ENCODE results near the gene SOX9. TPM values are rescaled to one million over a fixed set of nuclear protein-coding genes. Genes with fewer than 3 reads are reported as not detected.

Gene SOX9
- total and polyA plus RNA-seq, 2 experiments from 2014 or later: 16.6 to 18.5 TPM

DNA sequence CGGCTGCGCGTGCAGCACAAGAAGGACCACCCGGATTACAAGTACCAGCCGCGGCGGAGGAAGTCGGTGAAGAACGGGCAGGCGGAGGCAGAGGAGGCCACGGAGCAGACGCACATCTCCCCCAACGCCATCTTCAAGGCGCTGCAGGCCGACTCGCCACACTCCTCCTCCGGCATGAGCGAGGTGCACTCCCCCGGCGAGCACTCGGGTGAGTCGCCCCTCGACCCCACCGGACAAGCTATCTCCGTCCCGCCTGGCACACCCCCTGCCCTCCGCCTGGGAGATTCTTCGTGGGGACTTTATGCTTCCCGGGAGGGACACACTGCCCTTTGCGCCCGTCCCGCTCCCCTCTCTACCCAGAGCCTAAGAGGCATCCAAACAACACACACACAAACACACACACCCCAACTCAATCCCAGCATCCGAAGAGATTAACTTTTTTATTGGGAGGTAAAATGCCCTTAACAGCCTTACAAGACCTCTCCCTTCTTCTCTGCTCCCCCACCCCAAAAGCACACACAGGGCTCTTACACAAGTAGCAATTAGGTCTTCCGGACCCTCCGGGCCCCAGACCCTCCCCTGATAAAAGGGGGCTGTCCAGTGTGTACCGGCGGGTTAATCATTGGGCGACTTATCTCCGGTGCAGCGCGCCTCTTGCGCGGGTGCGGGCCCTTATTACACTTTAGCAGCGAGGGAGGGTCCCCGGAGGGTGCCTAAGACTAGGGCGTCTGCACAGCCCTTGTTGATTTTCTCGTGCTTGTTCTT is 2.1 kb downstream of the SOX9 start:
- Histone ChIP-seq H3F3A (ENCODE audit: insufficient read depth) (peaks cover 36% of the 10 kb centered on the region), H3K9ac (peak overlapping the region; percentile 79), H3K27me3 (replicated peaks; ENCODE audit: insufficient read depth) (no peaks in the 10 kb centered on the region), H3K4me2 (ENCODE audit: unreplicated experiment) (peak overlapping the region; percentile 75), H3K9me2 (ENCODE audit: insufficient read depth) (no peaks in the 10 kb centered on the region), H3K27ac (no peak overlapping the region), H3K4me3 (peak overlapping the region; percentile 94), H3K79me2 (ENCODE audit: insufficient read depth) (peaks cover 38% of the 10 kb centered on the region), H3K4me1 (ENCODE audit: insufficient read depth) (peaks cover 41% of the 10 kb centered on the region), H3K9me3 (ENCODE audit: low read depth) (no peaks in the 10 kb centered on the region), H4K20me1 (ENCODE audit: insufficient read depth) (no peaks in the 10 kb centered on the region), H2AFZ (peak overlapping the region; percentile 80), H3K36me3 (ENCODE audit: low read depth) (peaks cover 13% of the 10 kb centered on the region)
- TF ChIP-seq EZH2phosphoT487 (IDR thresholded peaks at IDR 0.05; ENCODE audit: insufficient read depth, low read depth) (no peak), EZH2 (IDR thresholded peaks at IDR 0.05; ENCODE audit: insufficient read depth, poor library complexity, severe bottlenecking) (no peak)
- peak; percentile 83 for DNase-seq
- 36 to 39% methylated on average over 44 to 45 of the region's 48 CpGs for WGBS, 2 experiments (ENCODE audit: low coverage in 1 of 2, low lambda C conversion rate in 2 of 2, missing lambda C conversion rate in 2 of 2)
- in situ Hi-C loops (cut with MboI): loop anchor here (25.0 kb wide), 1 partner anchor 1361 kb away; no protein-coding TSS in a partner anchor

DNA sequence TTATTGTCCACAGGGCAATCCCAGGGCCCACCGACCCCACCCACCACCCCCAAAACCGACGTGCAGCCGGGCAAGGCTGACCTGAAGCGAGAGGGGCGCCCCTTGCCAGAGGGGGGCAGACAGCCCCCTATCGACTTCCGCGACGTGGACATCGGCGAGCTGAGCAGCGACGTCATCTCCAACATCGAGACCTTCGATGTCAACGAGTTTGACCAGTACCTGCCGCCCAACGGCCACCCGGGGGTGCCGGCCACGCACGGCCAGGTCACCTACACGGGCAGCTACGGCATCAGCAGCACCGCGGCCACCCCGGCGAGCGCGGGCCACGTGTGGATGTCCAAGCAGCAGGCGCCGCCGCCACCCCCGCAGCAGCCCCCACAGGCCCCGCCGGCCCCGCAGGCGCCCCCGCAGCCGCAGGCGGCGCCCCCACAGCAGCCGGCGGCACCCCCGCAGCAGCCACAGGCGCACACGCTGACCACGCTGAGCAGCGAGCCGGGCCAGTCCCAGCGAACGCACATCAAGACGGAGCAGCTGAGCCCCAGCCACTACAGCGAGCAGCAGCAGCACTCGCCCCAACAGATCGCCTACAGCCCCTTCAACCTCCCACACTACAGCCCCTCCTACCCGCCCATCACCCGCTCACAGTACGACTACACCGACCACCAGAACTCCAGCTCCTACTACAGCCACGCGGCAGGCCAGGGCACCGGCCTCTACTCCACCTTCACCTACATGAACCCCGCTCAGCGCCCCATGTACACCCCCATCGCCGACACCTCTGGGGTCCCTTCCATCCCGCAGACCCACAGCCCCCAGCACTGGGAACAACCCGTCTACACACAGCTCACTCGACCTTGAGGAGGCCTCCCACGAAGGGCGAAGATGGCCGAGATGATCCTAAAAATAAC is 3.0 kb downstream of the SOX9 start:
- H3K4me2 ChIP-seq (ENCODE audit: unreplicated experiment): no peak overlapping the region
- H3F3A ChIP-seq (ENCODE audit: insufficient read depth): peaks cover 36% of the 10 kb centered on the region
- peak overlapping the region; percentile 94 for H3K4me3 ChIP-seq
- no peaks in the 10 kb centered on the region for H4K20me1 ChIP-seq (ENCODE audit: insufficient read depth)
- no peaks in the 10 kb centered on the region for H3K9me3 ChIP-seq (ENCODE audit: low read depth)
- in situ Hi-C loops (cut with MboI): loop anchor here (25.0 kb wide), 1 partner anchor 1361 kb away; no protein-coding TSS in a partner anchor
- no peak overlapping the region for H3K27ac ChIP-seq
- no peak overlapping the region for H2AFZ ChIP-seq
- peaks cover 37% of the 10 kb centered on the region for H3K4me1 ChIP-seq (ENCODE audit: insufficient read depth)
- H3K79me2 ChIP-seq (ENCODE audit: insufficient read depth): peaks cover 38% of the 10 kb centered on the region
- no peaks in the 10 kb centered on the region for H3K9me2 ChIP-seq (ENCODE audit: insufficient read depth)
- no peak overlapping the region for H3K9ac ChIP-seq
- H3K36me3 ChIP-seq (ENCODE audit: low read depth): peaks cover 13% of the 10 kb centered on the region
- WGBS, 2 experiments (ENCODE audit: low coverage in 1 of 2, low lambda C conversion rate in 2 of 2, missing lambda C conversion rate in 2 of 2): 90 to 93% methylated on average over 28 to 74 of the region's 75 CpGs
- no peaks in the 10 kb centered on the region for H3K27me3 ChIP-seq (replicated peaks; ENCODE audit: insufficient read depth)
- no peak for DNase-seq
- TF ChIP-seq EZH2phosphoT487 (IDR thresholded peaks at IDR 0.05; ENCODE audit: insufficient read depth, low read depth) (no peak), EZH2 (IDR thresholded peaks at IDR 0.05; ENCODE audit: insufficient read depth, poor library complexity, severe bottlenecking) (no peak)

DNA sequence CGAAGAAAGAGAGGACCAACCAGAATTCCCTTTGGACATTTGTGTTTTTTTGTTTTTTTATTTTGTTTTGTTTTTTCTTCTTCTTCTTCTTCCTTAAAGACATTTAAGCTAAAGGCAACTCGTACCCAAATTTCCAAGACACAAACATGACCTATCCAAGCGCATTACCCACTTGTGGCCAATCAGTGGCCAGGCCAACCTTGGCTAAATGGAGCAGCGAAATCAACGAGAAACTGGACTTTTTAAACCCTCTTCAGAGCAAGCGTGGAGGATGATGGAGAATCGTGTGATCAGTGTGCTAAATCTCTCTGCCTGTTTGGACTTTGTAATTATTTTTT is 3.6 kb downstream of the SOX9 start:
- no peak for DNase-seq
- Histone ChIP-seq H3K9me3 (ENCODE audit: low read depth) (no peaks in the 10 kb centered on the region), H3K36me3 (ENCODE audit: low read depth) (peaks cover 13% of the 10 kb centered on the region), H3K4me1 (ENCODE audit: insufficient read depth) (peaks cover 37% of the 10 kb centered on the region), H3K4me3 (peak overlapping the region; percentile 25), H3K27ac (no peak overlapping the region), H3K27me3 (replicated peaks; ENCODE audit: insufficient read depth) (no peaks in the 10 kb centered on the region), H4K20me1 (ENCODE audit: insufficient read depth) (no peaks in the 10 kb centered on the region), H3K79me2 (ENCODE audit: insufficient read depth) (peaks cover 38% of the 10 kb centered on the region), H3K4me2 (ENCODE audit: unreplicated experiment) (peak overlapping the region; percentile 58), H3F3A (ENCODE audit: insufficient read depth) (peaks cover 31% of the 10 kb centered on the region), H3K9ac (no peak overlapping the region), H2AFZ (no peak overlapping the region), H3K9me2 (ENCODE audit: insufficient read depth) (no peaks in the 10 kb centered on the region)
- WGBS, 2 experiments (ENCODE audit: low coverage in 1 of 2, low lambda C conversion rate in 2 of 2, missing lambda C conversion rate in 2 of 2): 96% methylated on average over 7 of the region's 7 CpGs
- in situ Hi-C loops (cut with MboI): loop anchor here (25.0 kb wide), 1 partner anchor 1362 kb away; no protein-coding TSS in a partner anchor
- TF ChIP-seq EZH2 (IDR thresholded peaks at IDR 0.05; ENCODE audit: insufficient read depth, poor library complexity, severe bottlenecking) (no peak), EZH2phosphoT487 (IDR thresholded peaks at IDR 0.05; ENCODE audit: insufficient read depth, low read depth) (no peak)

DNA sequence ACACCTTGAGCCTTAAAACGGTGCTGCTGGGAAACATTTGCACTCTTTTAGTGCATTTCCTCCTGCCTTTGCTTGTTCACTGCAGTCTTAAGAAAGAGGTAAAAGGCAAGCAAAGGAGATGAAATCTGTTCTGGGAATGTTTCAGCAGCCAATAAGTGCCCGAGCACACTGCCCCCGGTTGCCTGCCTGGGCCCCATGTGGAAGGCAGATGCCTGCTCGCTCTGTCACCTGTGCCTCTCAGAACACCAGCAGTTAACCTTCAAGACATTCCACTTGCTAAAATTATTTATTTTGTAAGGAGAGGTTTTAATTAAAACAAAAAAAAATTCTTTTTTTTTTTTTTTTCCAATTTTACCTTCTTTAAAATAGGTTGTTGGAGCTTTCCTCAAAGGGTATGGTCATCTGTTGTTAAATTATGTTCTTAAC is 4.4 kb downstream of the SOX9 start:
- H3K9me2 ChIP-seq (ENCODE audit: insufficient read depth): no peaks in the 10 kb centered on the region
- H3F3A ChIP-seq (ENCODE audit: insufficient read depth): peaks cover 31% of the 10 kb centered on the region
- H3K27ac ChIP-seq: peak overlapping the region; percentile 61
- no peak overlapping the region for H2AFZ ChIP-seq
- no peak for DNase-seq
- H3K9me3 ChIP-seq (ENCODE audit: low read depth): no peaks in the 10 kb centered on the region
- peak overlapping the region; percentile 58 for H3K4me2 ChIP-seq (ENCODE audit: unreplicated experiment)
- peaks cover 37% of the 10 kb centered on the region for H3K4me1 ChIP-seq (ENCODE audit: insufficient read depth)
- 75 to 76% methylated on average over 4 of the region's 4 CpGs for WGBS, 2 experiments (ENCODE audit: low coverage in 1 of 2, low lambda C conversion rate in 2 of 2, missing lambda C conversion rate in 2 of 2)
- TF ChIP-seq EZH2 (IDR thresholded peaks at IDR 0.05; ENCODE audit: insufficient read depth, poor library complexity, severe bottlenecking) (no peak), EZH2phosphoT487 (IDR thresholded peaks at IDR 0.05; ENCODE audit: insufficient read depth, low read depth) (no peak)
- H3K36me3 ChIP-seq (ENCODE audit: low read depth): peaks cover 13% of the 10 kb centered on the region
- no peak overlapping the region; the same call in 1 of the 2 replicates for H3K9ac ChIP-seq
- no peaks in the 10 kb centered on the region for H4K20me1 ChIP-seq (ENCODE audit: insufficient read depth)
- no peaks in the 10 kb centered on the region for H3K27me3 ChIP-seq (replicated peaks; ENCODE audit: insufficient read depth)
- H3K4me3 ChIP-seq: peak overlapping the region; percentile 25
- H3K79me2 ChIP-seq (ENCODE audit: insufficient read depth): peaks cover 38% of the 10 kb centered on the region
- in situ Hi-C loops (cut with MboI): loop anchor here (25.0 kb wide), 1 partner anchor 387 kb away; no protein-coding TSS in a partner anchor
